Liver (tissue), 9 donors: ENCODE data around the gene ZSWIM8. TPM values are rescaled to one million over a fixed set of nuclear protein-coding genes. Genes with fewer than 3 reads are reported as not detected.

ENCODE experiments used
- DNase-seq: peaks from one replicate; pipeline ENCODE4 v3.0.0-alpha.2; 2017; ENCODE audit warnings: low spot score
- H3K27ac ChIP-seq, 2 donors: one replicate each; pipeline ENCODE4 v1.7.0; 2013; ENCODE audit warnings: inconsistent platforms in 2 of 2, low read length in 2 of 2, control low read depth in 1 of 2, low read depth in 1 of 2, mild to moderate bottlenecking in 1 of 2
- H3K27me3 ChIP-seq, 4 donors: one replicate each; pipeline versions ENCODE4 v1.6.1 to v1.7.0; 2013; ENCODE audit warnings: low read length in 3 of 4, inconsistent platforms in 1 of 4, mild to moderate bottlenecking in 1 of 4, moderate library complexity in 1 of 4; ENCODE audit not compliant: control insufficient read depth in 4 of 4, insufficient read depth in 4 of 4
- H3K36me3 ChIP-seq, 4 donors: one replicate each; pipeline versions ENCODE4 v1.6.1 to v1.7.0; 2013; ENCODE audit warnings: low read length in 3 of 4, mild to moderate bottlenecking in 3 of 4, low read depth in 1 of 4, moderate library complexity in 1 of 4; ENCODE audit not compliant: control insufficient read depth in 4 of 4, insufficient read depth in 3 of 4
- H3K4me1 ChIP-seq, 4 donors: one replicate each; pipeline versions ENCODE4 v1.6.1 to v1.7.0; 2013; ENCODE audit warnings: low read length in 3 of 4, mild to moderate bottlenecking in 3 of 4, moderate library complexity in 1 of 4; ENCODE audit not compliant: control insufficient read depth in 4 of 4, insufficient read depth in 4 of 4
- H3K4me3 ChIP-seq, 3 donors: one replicate each; pipeline versions ENCODE4 v1.6.1 to v1.7.0; 2013; ENCODE audit warnings: low read length in 3 of 3, control low read depth in 1 of 3, low read depth in 1 of 3, mild to moderate bottlenecking in 1 of 3
- H3K9ac ChIP-seq, 2 donors: one replicate each; pipeline ENCODE4 v1.7.0; 2013; ENCODE audit warnings: low read length in 2 of 2, mild to moderate bottlenecking in 2 of 2, moderate library complexity in 2 of 2, control low read depth in 1 of 2, low read depth in 1 of 2
- H3K9me3 ChIP-seq, 4 donors: one replicate each; pipeline versions ENCODE4 v1.6.1 to v1.7.0; 2013; ENCODE audit warnings: low read length in 3 of 4; ENCODE audit not compliant: control insufficient read depth in 4 of 4
- FOXA1 ChIP-seq: IDR thresholded peaks from 2 replicates; pipeline ENCODE4 v1.6.1; 2016; ENCODE audit warnings: antibody characterized with exemption
- GABPA ChIP-seq, 2 donors: IDR thresholded peaks in 1 of 2; conservative IDR thresholded peaks in 1 of 2; 2 replicates each; pipeline ENCODE4 v1.6.1; 2016; ENCODE audit warnings: antibody characterized with exemption in 2 of 2, mild to moderate bottlenecking in 1 of 2, moderate library complexity in 1 of 2
- HNF4A ChIP-seq, 2 donors: conservative IDR thresholded peaks; 2 replicates each; pipeline ENCODE4 v1.6.1; 2016; ENCODE audit warnings: antibody characterized with exemption in 2 of 2, mild to moderate bottlenecking in 2 of 2
- JUND ChIP-seq, 2 donors: IDR thresholded peaks; 2 replicates each; pipeline ENCODE4 v1.6.1; 2016; ENCODE audit warnings: antibody characterized with exemption in 2 of 2
- NR2F2 ChIP-seq: IDR thresholded peaks from 2 replicates; pipeline ENCODE4 v1.6.1; 2016; ENCODE audit warnings: antibody characterized with exemption
- RAD21 ChIP-seq, 2 donors: IDR thresholded peaks; 2 replicates each; pipeline ENCODE4 v1.6.1; 2016; ENCODE audit warnings: antibody characterized with exemption in 2 of 2, mild to moderate bottlenecking in 2 of 2
- REST ChIP-seq: IDR thresholded peaks from 2 replicates; pipeline ENCODE4 v1.6.1; 2016; ENCODE audit warnings: antibody characterized with exemption, mild to moderate bottlenecking
- RXRA ChIP-seq, 2 donors: IDR thresholded peaks; 2 replicates each; pipeline ENCODE4 v1.6.1; 2017 to 2018; ENCODE audit warnings: antibody characterized with exemption in 2 of 2, mild to moderate bottlenecking in 1 of 2
- TAF1 ChIP-seq: conservative IDR thresholded peaks from 2 replicates; pipeline ENCODE4 v1.6.1; 2016; ENCODE audit warnings: antibody characterized with exemption, mild to moderate bottlenecking
- ZBTB33 ChIP-seq: IDR thresholded peaks from 2 replicates; pipeline ENCODE4 v1.6.1; 2016; ENCODE audit warnings: antibody characterized with exemption
- WGBS: extraction: QIAGEN DNeasy Blood & Tissue Kit; methylation state at CpG from one replicate; pipeline ENCODE4 v1.1.7; 2013; 5-methylcytosine and 5-hydroxymethylcytosine counted together
- polyA plus RNA-seq, 2 donors: library from polyadenylated mRNA; stranded (reverse) in 1 of 2; unstranded in 1 of 2; fragments of 200-250 nt in 1 of 2; fragments of >200 nt in 1 of 2; fragmentation: Nextera tagmentation in 1 of 2; extraction: Ambion mirVana in 1 of 2; gene quantifications; one replicate each; pipeline versions ENCODE4 v1.2.1 to v1.2.3, GENCODE V29; 2013 to 2015
- total RNA-seq, 2 donors: library from RNA; depleted of rRNA; stranded (reverse); fragments of >200 nt; gene quantifications; one replicate each; pipeline ENCODE4 v1.2.3, GENCODE V29; 2014
- donor health status: healthy.
- donor health status: healthy.
- donor health status: healthy.
- donor health status: healthy.
- donor health status: healthy.

Gene ZSWIM8
- total and polyA plus RNA-seq, 4 donors = 33.3 to 66.2 (median 44.4) TPM

GRCh38 chr10:73781879-73782748, 3.3 kb upstream of the ZSWIM8 start, which contains the start of gene CHCHD1 (continued):
- TF ChIP-seq ZBTB33 = peak; percentile 48
- peak; percentile 82 to 85 for TF ChIP-seq RXRA (IDR thresholded peaks at IDR 0.05)
- TF ChIP-seq GABPA (IDR thresholded peaks at IDR 0.05 in 1 of 2, conservative IDR thresholded peaks at IDR 0.05 in 1 of 2) = peak in 1 of 2 donors; percentile 82
- no peak for TF ChIP-seq JUND (IDR thresholded peaks at IDR 0.05)

GRCh38 chr10:73782749-73783085, 2.7 kb upstream of the ZSWIM8 start:
- H3K27ac ChIP-seq = peak overlapping the region; percentile 91 to 96
- peak overlapping the region; percentile 88 to 89 for H3K9ac ChIP-seq
- H3K9me3 ChIP-seq = no peaks in the 10 kb centered on the region

More at GRCh38 chr10:73782749-73783085, 2.7 kb upstream of the ZSWIM8 start:
- Histone ChIP-seq H3K4me1 (peaks cover 3 to 44% (median 38%) of the 10 kb centered on the region in 4 donors), H3K27me3 (no peaks in the 10 kb centered on the region), H3K4me3 (peak overlapping the region; percentile 68 to 97 (median 97)), H3K36me3 (peaks cover 0 to 7% (median 3%) of the 10 kb centered on the region in 4 donors)
- no peak for TF ChIP-seq RXRA (IDR thresholded peaks at IDR 0.05)
- no peak for TF ChIP-seq REST
- no peak for TF ChIP-seq RAD21 (IDR thresholded peaks at IDR 0.05)
- TF ChIP-seq JUND (IDR thresholded peaks at IDR 0.05) = no peak
- TF ChIP-seq NR2F2 = no peak
- no peak for TF ChIP-seq TAF1
- TF ChIP-seq HNF4A (conservative IDR thresholded peaks at IDR 0.05) = no peak
- TF ChIP-seq FOXA1 = no peak
- WGBS = 16% methylated on average over 2 of the region's 2 CpGs
- DNase-seq = no peak
